Measurements from ENCODE around the gene LTB4R2.
"Not testable (repeated sequence)": the region's sequence is repeated elsewhere in the genome, so short reads cannot be mapped to it uniquely, and the experiment has no call there.

LTB4R2 gene

GRCh38 chr14:24316597-24316950, 6.6 kb downstream of the LTB4R2 start:
- H3K4me3 ChIP-seq (ENCODE audit: low read length): no peak overlapping the region
- H3K36me3 ChIP-seq (ENCODE audit: insufficient read depth, low read depth, low read length): peaks cover 7% of the 10 kb centered on the region; the same call in 1 of the 2 replicates
- H3K9ac ChIP-seq (ENCODE audit: low read depth, low read length): no peak overlapping the region
- H3K9me3 ChIP-seq (ENCODE audit: insufficient read depth, low read depth, low read length): no peaks in the 10 kb centered on the region
- H3K4me1 ChIP-seq (ENCODE audit: insufficient read depth, low read length): peaks cover under 1% of the 10 kb centered on the region; the same call in 1 of the 2 replicates
- H3K27me3 ChIP-seq (ENCODE audit: insufficient read depth, low read length): peaks cover 42% of the 10 kb centered on the region
- no peak overlapping the region for H3K27ac ChIP-seq (ENCODE audit: low read length)

GRCh38 chr14:24317141-24317928, 7.4 kb downstream of the LTB4R2 start:
- Histone ChIP-seq H3K27me3 (ENCODE audit: insufficient read depth, low read length) (peaks cover 50% of the 10 kb centered on the region), H3K9ac (ENCODE audit: low read depth, low read length) (no peak overlapping the region), H3K4me1 (ENCODE audit: insufficient read depth, low read length) (peaks cover 3% of the 10 kb centered on the region; the same call in 1 of the 2 replicates), H3K9me3 (ENCODE audit: insufficient read depth, low read depth, low read length) (no peaks in the 10 kb centered on the region), H3K27ac (ENCODE audit: low read length) (no peak overlapping the region), H3K36me3 (ENCODE audit: insufficient read depth, low read depth, low read length) (no peaks in the 10 kb centered on the region), H3K4me3 (ENCODE audit: low read length) (no peak overlapping the region)

- Histone ChIP-seq H3K36me3 (ENCODE audit: insufficient read depth, low read depth, low read length) (no peaks in the 10 kb centered on the region), H3K9me3 (ENCODE audit: insufficient read depth, low read depth, low read length) (no peaks in the 10 kb centered on the region), H3K9ac (ENCODE audit: low read depth, low read length) (no peak overlapping the region), H3K4me1 (ENCODE audit: insufficient read depth, low read length) (peaks cover 3% of the 10 kb centered on the region; the same call in 1 of the 2 replicates), H3K27ac (ENCODE audit: low read length) (no peak overlapping the region), H3K27me3 (ENCODE audit: insufficient read depth, low read length) (peaks cover 83% of the 10 kb centered on the region), H3K4me3 (ENCODE audit: low read length) (no peak overlapping the region)
These were observed 11.5 kb downstream of the LTB4R2 start for GRCh38 chr14:24321212-24321975.

GRCh38 chr14:24322672-24323071, 12.7 kb downstream of the LTB4R2 start:
- Histone ChIP-seq H3K4me3 (ENCODE audit: low read length) (no peak overlapping the region), H3K27me3 (ENCODE audit: insufficient read depth, low read length) (peaks cover 71% of the 10 kb centered on the region), H3K36me3 (ENCODE audit: insufficient read depth, low read depth, low read length) (no peaks in the 10 kb centered on the region), H3K9me3 (ENCODE audit: insufficient read depth, low read depth, low read length) (no peaks in the 10 kb centered on the region), H3K9ac (ENCODE audit: low read depth, low read length) (no peak overlapping the region), H3K4me1 (ENCODE audit: insufficient read depth, low read length) (peaks cover 3% of the 10 kb centered on the region; the same call in 1 of the 2 replicates), H3K27ac (ENCODE audit: low read length) (no peak overlapping the region)

GRCh38 chr14:24323341-24323740, 13.4 kb downstream of the LTB4R2 start:
- H3K9me3 ChIP-seq (ENCODE audit: insufficient read depth, low read depth, low read length): no peaks in the 10 kb centered on the region
- H3K4me1 ChIP-seq (ENCODE audit: insufficient read depth, low read length): peaks cover 3% of the 10 kb centered on the region; the same call in 1 of the 2 replicates
- no peak overlapping the region for H3K9ac ChIP-seq (ENCODE audit: low read depth, low read length)
- H3K27me3 ChIP-seq (ENCODE audit: insufficient read depth, low read length): peaks cover 64% of the 10 kb centered on the region
- H3K36me3 ChIP-seq (ENCODE audit: insufficient read depth, low read depth, low read length): no peaks in the 10 kb centered on the region
- no peak overlapping the region for H3K27ac ChIP-seq (ENCODE audit: low read length)
- no peak overlapping the region for H3K4me3 ChIP-seq (ENCODE audit: low read length)

- Histone ChIP-seq H3K4me3 (ENCODE audit: low read length) (no peak overlapping the region), H3K27me3 (ENCODE audit: insufficient read depth, low read length) (peaks cover 63% of the 10 kb centered on the region), H3K9ac (ENCODE audit: low read depth, low read length) (no peak overlapping the region), H3K9me3 (ENCODE audit: insufficient read depth, low read depth, low read length) (no peaks in the 10 kb centered on the region), H3K4me1 (ENCODE audit: insufficient read depth, low read length) (peaks cover 3% of the 10 kb centered on the region; the same call in 1 of the 2 replicates), H3K27ac (ENCODE audit: low read length) (no peak overlapping the region), H3K36me3 (ENCODE audit: insufficient read depth, low read depth, low read length) (no peaks in the 10 kb centered on the region)
These were observed 14.1 kb downstream of the LTB4R2 start for GRCh38 chr14:24324024-24324423.

GRCh38 chr14:24325041-24325530, 15.1 kb downstream of the LTB4R2 start:
- peaks cover 63% of the 10 kb centered on the region for H3K27me3 ChIP-seq (ENCODE audit: insufficient read depth, low read length)
- no peak overlapping the region for H3K27ac ChIP-seq (ENCODE audit: low read length)
- H3K9ac ChIP-seq (ENCODE audit: low read depth, low read length): no peak overlapping the region
- H3K4me3 ChIP-seq (ENCODE audit: low read length): no peak overlapping the region
- H3K9me3 ChIP-seq (ENCODE audit: insufficient read depth, low read depth, low read length): no peaks in the 10 kb centered on the region
- peaks cover 3% of the 10 kb centered on the region; the same call in 1 of the 2 replicates for H3K4me1 ChIP-seq (ENCODE audit: insufficient read depth, low read length)
- no peaks in the 10 kb centered on the region for H3K36me3 ChIP-seq (ENCODE audit: insufficient read depth, low read depth, low read length)

- Histone ChIP-seq H3K9ac (ENCODE audit: low read depth, low read length) (no peak overlapping the region), H3K4me1 (ENCODE audit: insufficient read depth, low read length) (peaks cover 3% of the 10 kb centered on the region; the same call in 1 of the 2 replicates), H3K27ac (ENCODE audit: low read length) (no peak overlapping the region), H3K4me3 (ENCODE audit: low read length) (no peak overlapping the region), H3K36me3 (ENCODE audit: insufficient read depth, low read depth, low read length) (no peaks in the 10 kb centered on the region), H3K9me3 (ENCODE audit: insufficient read depth, low read depth, low read length) (no peaks in the 10 kb centered on the region), H3K27me3 (ENCODE audit: insufficient read depth, low read length) (peaks cover 68% of the 10 kb centered on the region)
These were observed 16.0 kb downstream of the LTB4R2 start for GRCh38 chr14:24325963-24326362.

GRCh38 chr14:24327303-24327702, 17.4 kb downstream of the LTB4R2 start:
- H3K9me3 ChIP-seq (ENCODE audit: insufficient read depth, low read depth, low read length): no peaks in the 10 kb centered on the region
- no peak overlapping the region for H3K4me3 ChIP-seq (ENCODE audit: low read length)
- no peak overlapping the region for H3K9ac ChIP-seq (ENCODE audit: low read depth, low read length)
- H3K27me3 ChIP-seq (ENCODE audit: insufficient read depth, low read length): peaks cover 73% of the 10 kb centered on the region
- H3K36me3 ChIP-seq (ENCODE audit: insufficient read depth, low read depth, low read length): no peaks in the 10 kb centered on the region
- H3K27ac ChIP-seq (ENCODE audit: low read length): no peak overlapping the region
- H3K4me1 ChIP-seq (ENCODE audit: insufficient read depth, low read length): no peaks in the 10 kb centered on the region

- peaks cover 74% of the 10 kb centered on the region for H3K27me3 ChIP-seq (ENCODE audit: insufficient read depth, low read length)
- H3K9ac ChIP-seq (ENCODE audit: low read depth, low read length); H3K36me3 ChIP-seq (ENCODE audit: insufficient read depth, low read depth, low read length); H3K4me1 ChIP-seq (ENCODE audit: insufficient read depth, low read length); H3K27ac ChIP-seq (ENCODE audit: low read length); H3K4me3 ChIP-seq (ENCODE audit: low read length); H3K9me3 ChIP-seq (ENCODE audit: insufficient read depth, low read depth, low read length): not testable (repeated sequence)
These were observed 18.0 kb downstream of the LTB4R2 start for GRCh38 chr14:24327914-24328313.

GRCh38 chr14:24329073-24329663, 19.2 kb downstream of the LTB4R2 start:
- Histone ChIP-seq H3K4me3 (ENCODE audit: low read length) (no peak overlapping the region), H3K9me3 (ENCODE audit: insufficient read depth, low read depth, low read length) (peaks cover 2% of the 10 kb centered on the region; the same call in 1 of the 2 replicates), H3K9ac (ENCODE audit: low read depth, low read length) (no peak overlapping the region), H3K36me3 (ENCODE audit: insufficient read depth, low read depth, low read length) (no peaks in the 10 kb centered on the region), H3K27ac (ENCODE audit: low read length) (no peak overlapping the region), H3K27me3 (ENCODE audit: insufficient read depth, low read length) (peaks cover 74% of the 10 kb centered on the region), H3K4me1 (ENCODE audit: insufficient read depth, low read length) (no peaks in the 10 kb centered on the region; the same call in 1 of the 2 replicates)
